ENCODE data around the gene TECTB. TPM values are rescaled to one million over a fixed set of nuclear protein-coding genes. Genes with fewer than 3 reads are reported as not detected.

The TECTB gene
- total RNA-seq, 1 experiment from 2014 or later: not detected

GRCh38 chr10:112294169-112294568 lies 11.0 kb downstream of the TECTB start (continued):
- no peak for TF ChIP-seq CTCF (IDR thresholded peaks at IDR 0.05)
- no peak for TF ChIP-seq ESRRA (CRISPR knock-in tag; IDR thresholded peaks at IDR 0.05; ENCODE audit: borderline replicate concordance)
- TF ChIP-seq ZNF396 (CRISPR knock-in tag; IDR thresholded peaks at IDR 0.05; ENCODE audit: borderline replicate concordance): no peak
- TF ChIP-seq ZNF532 (CRISPR knock-in tag; IDR thresholded peaks at IDR 0.05; ENCODE audit: borderline replicate concordance): no peak

- Mint-ChIP-seq H3K27me3 (ENCODE audit: low read depth) (peaks cover 4% of the 10 kb centered on the region), H3K4me3 (no peak overlapping the region), H3K27ac (no peak overlapping the region), H3K36me3 (no peaks in the 10 kb centered on the region), H3K4me1 (no peaks in the 10 kb centered on the region), H3K9me3 (no peaks in the 10 kb centered on the region)
- CTCF ChIA-PET: interaction anchor here (1.9 to 2.8 kb wide), 2 partner anchors 11 kb away, joined by 6 to 13 read pairs; no protein-coding TSS in a partner anchor
- POLR2A ChIA-PET: no interaction called here
- no peak for ATAC-seq
- DNase-seq (ENCODE audit: low spot score): no peak
- no peak for TF ChIP-seq PRDM15 (CRISPR knock-in tag; IDR thresholded peaks at IDR 0.05)
- no peak for TF ChIP-seq CREB1 (CRISPR knock-in tag; IDR thresholded peaks at IDR 0.05)
- no peak for TF ChIP-seq ZNF396 (CRISPR knock-in tag; IDR thresholded peaks at IDR 0.05; ENCODE audit: borderline replicate concordance)
- TF ChIP-seq GABPB1 (CRISPR knock-in tag; IDR thresholded peaks at IDR 0.05): 0 out of 2 replicates have a peak, but pooled peaks have one; percentile 8
- TF ChIP-seq CREM (CRISPR knock-in tag; IDR thresholded peaks at IDR 0.05): no peak
These were observed 12.9 kb downstream of the TECTB start for GRCh38 chr10:112295853-112296830.

GRCh38 chr10:112296908-112297331 lies 13.7 kb downstream of the TECTB start:
- no peaks in the 10 kb centered on the region for H3K9me3 Mint-ChIP-seq
- no peak overlapping the region for H3K4me3 Mint-ChIP-seq
- ChIA-PET POLR2A (interaction anchor here (0.6 kb wide), 1 partner anchor 11 kb away, joined by 3 read pairs; no protein-coding TSS in a partner anchor), CTCF (interaction anchor here (0.6 to 2.8 kb wide), 2 partner anchors 11 to 154 kb away, joined by 3 to 13 read pairs; no protein-coding TSS in a partner anchor)
- no peak overlapping the region for H3K27ac Mint-ChIP-seq
- no peaks in the 10 kb centered on the region for H3K36me3 Mint-ChIP-seq
- H3K4me1 Mint-ChIP-seq: no peaks in the 10 kb centered on the region; the same call in 1 of the 2 replicates
- DNase-seq (ENCODE audit: low spot score) (no peak), ATAC-seq (no peak)
- H3K27me3 Mint-ChIP-seq (ENCODE audit: low read depth): peaks cover 4% of the 10 kb centered on the region; the same call in 1 of the 2 replicates
- TF ChIP-seq NFE2L1 (CRISPR knock-in tag; IDR thresholded peaks at IDR 0.05) (no peak), RELA (CRISPR knock-in tag; IDR thresholded peaks at IDR 0.05; ENCODE audit: borderline replicate concordance) (no peak), SMAD4 (CRISPR knock-in tag; IDR thresholded peaks at IDR 0.05) (no peak), E2F4 (CRISPR knock-in tag; IDR thresholded peaks at IDR 0.05; ENCODE audit: borderline replicate concordance, low read depth) (no peak), GABPB1 (CRISPR knock-in tag; IDR thresholded peaks at IDR 0.05) (no peak), AR (CRISPR knock-in tag; IDR thresholded peaks at IDR 0.05) (no peak)
